HL-60 (cell line): ENCODE data around the gene LRMDA.

Experiments used
- DNase-seq, 2 experiments: peaks; one replicate each; pipeline ENCODE4 v3.0.0-alpha.2; 2010 to 2020; ENCODE audit warnings: low read depth in 1 of 2, low spot score in 1 of 2
- H3K27ac ChIP-seq: fragments of 250-450 bp; sonication (Bioruptor Pico); replicated peaks from 2 replicates; pipeline ENCODE4 v1.5.1; 2020; ENCODE audit warnings: mild to moderate bottlenecking, moderate library complexity
- H3K27me3 ChIP-seq: fragments of 250-450 bp; sonication (Bioruptor Pico); 2 replicates; pipeline ENCODE4 v1.5.1; 2021; ENCODE audit warnings: mild to moderate bottlenecking, moderate library complexity; ENCODE audit not compliant: insufficient read depth, poor library complexity, severe bottlenecking
- H3K4me3 ChIP-seq: replicated peaks from 2 replicates; pipeline ENCODE4 v1.5.1; 2011; ENCODE audit warnings: mild to moderate bottlenecking, control low read depth, low read length; ENCODE audit not compliant: insufficient read depth
- CTCF ChIP-seq: IDR thresholded peaks from one replicate; pipeline ENCODE4 v1.5.1; 2011; ENCODE audit warnings: low read length, control low read depth, inconsistent platforms; ENCODE audit not compliant: insufficient read depth
- GABPA ChIP-seq: IDR thresholded peaks from 2 replicates; pipeline ENCODE4 v1.6.1; 2012; ENCODE audit warnings: low read depth
- POLR2AphosphoS5 ChIP-seq: IDR thresholded peaks from 2 replicates; pipeline ENCODE4 v1.6.1; 2012; ENCODE audit warnings: low read depth
- REST ChIP-seq: IDR thresholded peaks from 2 replicates; pipeline ENCODE4 v1.6.1; 2012; ENCODE audit warnings: low read depth; ENCODE audit not compliant: insufficient replicate concordance
- SPI1 ChIP-seq: IDR thresholded peaks from 2 replicates; pipeline ENCODE4 v1.6.1; 2012; ENCODE audit warnings: low read depth, mild to moderate bottlenecking, borderline replicate concordance

LRMDA gene

GRCh38 chr10:76341740-76342139 is 910.3 kb downstream of the LRMDA start:
- Histone ChIP-seq H3K27ac (no peak overlapping the region), H3K27me3 (peaks cover 3% of the 10 kb centered on the region), H3K4me3 (no peak overlapping the region)
- no peak for DNase-seq
- TF ChIP-seq POLR2AphosphoS5 = no peak

GRCh38 chr10:76342996-76343395 is 911.6 kb downstream of the LRMDA start:
- no peak for DNase-seq
- no peak overlapping the region for H3K4me3 ChIP-seq
- H3K27me3 ChIP-seq = no peaks in the 10 kb centered on the region
- TF ChIP-seq REST = no peak
- no peak for TF ChIP-seq GABPA
- TF ChIP-seq POLR2AphosphoS5 = no peak
- TF ChIP-seq CTCF = no peak
- TF ChIP-seq SPI1 = no peak
- no peak overlapping the region for H3K27ac ChIP-seq

- no peak overlapping the region for H3K27ac ChIP-seq
- DNase-seq = no peak
- no peaks in the 10 kb centered on the region for H3K27me3 ChIP-seq
- H3K4me3 ChIP-seq = no peak overlapping the region
- no peak for TF ChIP-seq REST
- no peak for TF ChIP-seq CTCF
- no peak for TF ChIP-seq GABPA
- TF ChIP-seq SPI1 = no peak
Observed at GRCh38 chr10:76347832-76348231, 916.4 kb downstream of the LRMDA start.

GRCh38 chr10:76350583-76350982 is 919.2 kb downstream of the LRMDA start:
- no peak for TF ChIP-seq GABPA
- TF ChIP-seq REST = no peak
- TF ChIP-seq POLR2AphosphoS5 = no peak
- TF ChIP-seq SPI1 = no peak
- TF ChIP-seq CTCF = no peak
- DNase-seq = no peak
- no peak overlapping the region for H3K27ac ChIP-seq
- no peak overlapping the region for H3K4me3 ChIP-seq
- H3K27me3 ChIP-seq = no peaks in the 10 kb centered on the region
